Measurements from ENCODE around the gene DAGLA.

The DAGLA gene, protein sequence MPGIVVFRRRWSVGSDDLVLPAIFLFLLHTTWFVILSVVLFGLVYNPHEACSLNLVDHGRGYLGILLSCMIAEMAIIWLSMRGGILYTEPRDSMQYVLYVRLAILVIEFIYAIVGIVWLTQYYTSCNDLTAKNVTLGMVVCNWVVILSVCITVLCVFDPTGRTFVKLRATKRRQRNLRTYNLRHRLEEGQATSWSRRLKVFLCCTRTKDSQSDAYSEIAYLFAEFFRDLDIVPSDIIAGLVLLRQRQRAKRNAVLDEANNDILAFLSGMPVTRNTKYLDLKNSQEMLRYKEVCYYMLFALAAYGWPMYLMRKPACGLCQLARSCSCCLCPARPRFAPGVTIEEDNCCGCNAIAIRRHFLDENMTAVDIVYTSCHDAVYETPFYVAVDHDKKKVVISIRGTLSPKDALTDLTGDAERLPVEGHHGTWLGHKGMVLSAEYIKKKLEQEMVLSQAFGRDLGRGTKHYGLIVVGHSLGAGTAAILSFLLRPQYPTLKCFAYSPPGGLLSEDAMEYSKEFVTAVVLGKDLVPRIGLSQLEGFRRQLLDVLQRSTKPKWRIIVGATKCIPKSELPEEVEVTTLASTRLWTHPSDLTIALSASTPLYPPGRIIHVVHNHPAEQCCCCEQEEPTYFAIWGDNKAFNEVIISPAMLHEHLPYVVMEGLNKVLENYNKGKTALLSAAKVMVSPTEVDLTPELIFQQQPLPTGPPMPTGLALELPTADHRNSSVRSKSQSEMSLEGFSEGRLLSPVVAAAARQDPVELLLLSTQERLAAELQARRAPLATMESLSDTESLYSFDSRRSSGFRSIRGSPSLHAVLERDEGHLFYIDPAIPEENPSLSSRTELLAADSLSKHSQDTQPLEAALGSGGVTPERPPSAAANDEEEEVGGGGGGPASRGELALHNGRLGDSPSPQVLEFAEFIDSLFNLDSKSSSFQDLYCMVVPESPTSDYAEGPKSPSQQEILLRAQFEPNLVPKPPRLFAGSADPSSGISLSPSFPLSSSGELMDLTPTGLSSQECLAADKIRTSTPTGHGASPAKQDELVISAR

DNA sequence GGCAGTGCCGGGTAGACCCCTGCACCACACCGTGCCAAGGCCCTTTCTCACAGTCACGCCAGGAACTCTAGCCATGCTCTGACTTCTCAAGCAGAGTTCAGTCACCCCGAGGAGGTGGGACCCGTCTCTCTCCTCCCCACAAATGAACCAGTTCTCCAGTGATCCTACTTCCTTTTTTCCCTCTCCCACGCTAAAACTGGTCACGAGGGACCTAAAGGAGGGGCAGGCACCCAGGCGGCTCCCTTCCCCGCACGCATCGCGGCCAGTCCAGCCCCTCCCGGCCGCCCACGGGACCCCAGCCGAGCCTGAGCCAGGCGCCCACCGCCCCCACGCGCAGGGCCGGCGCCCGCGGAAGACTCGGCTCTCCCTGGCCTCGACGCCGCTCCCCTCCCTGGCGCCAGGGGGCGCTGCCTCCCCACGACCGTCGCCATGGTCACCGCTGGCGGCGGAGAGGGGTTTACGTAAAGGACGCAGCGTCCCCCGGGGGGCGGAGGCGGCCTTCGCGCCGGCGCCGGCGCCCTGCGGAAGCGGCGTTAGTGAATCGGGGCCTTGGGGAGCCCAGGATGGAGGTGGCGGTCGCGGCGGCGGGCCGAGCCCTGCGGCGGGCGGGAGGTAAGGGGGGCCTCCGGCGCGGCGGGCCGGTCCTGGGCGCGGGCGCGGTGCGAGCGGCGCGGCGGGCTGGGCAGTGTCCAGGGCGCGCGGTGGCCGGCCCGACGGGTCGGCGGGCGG lies at the start of gene DAGLA:
Gene DAGLA, plus strand, starts transcription at position 499 of the 729 bp plus-strand sequence. CDS start 39,765 bp downstream, outside the sequence.
- peak; percentile 61 for DNase-seq
- H3K4me3 ChIP-seq (ENCODE audit: low read depth, low read length) = peak within 1 kb of the TSS; percentile 39
- no peaks in the 10 kb centered on the region for H3K27me3 ChIP-seq (ENCODE audit: insufficient read depth, low read depth, severe bottlenecking)
- H3K9me3 ChIP-seq (ENCODE audit: severe bottlenecking) = no peaks in the 10 kb centered on the region
- TF ChIP-seq, protein P1, sequence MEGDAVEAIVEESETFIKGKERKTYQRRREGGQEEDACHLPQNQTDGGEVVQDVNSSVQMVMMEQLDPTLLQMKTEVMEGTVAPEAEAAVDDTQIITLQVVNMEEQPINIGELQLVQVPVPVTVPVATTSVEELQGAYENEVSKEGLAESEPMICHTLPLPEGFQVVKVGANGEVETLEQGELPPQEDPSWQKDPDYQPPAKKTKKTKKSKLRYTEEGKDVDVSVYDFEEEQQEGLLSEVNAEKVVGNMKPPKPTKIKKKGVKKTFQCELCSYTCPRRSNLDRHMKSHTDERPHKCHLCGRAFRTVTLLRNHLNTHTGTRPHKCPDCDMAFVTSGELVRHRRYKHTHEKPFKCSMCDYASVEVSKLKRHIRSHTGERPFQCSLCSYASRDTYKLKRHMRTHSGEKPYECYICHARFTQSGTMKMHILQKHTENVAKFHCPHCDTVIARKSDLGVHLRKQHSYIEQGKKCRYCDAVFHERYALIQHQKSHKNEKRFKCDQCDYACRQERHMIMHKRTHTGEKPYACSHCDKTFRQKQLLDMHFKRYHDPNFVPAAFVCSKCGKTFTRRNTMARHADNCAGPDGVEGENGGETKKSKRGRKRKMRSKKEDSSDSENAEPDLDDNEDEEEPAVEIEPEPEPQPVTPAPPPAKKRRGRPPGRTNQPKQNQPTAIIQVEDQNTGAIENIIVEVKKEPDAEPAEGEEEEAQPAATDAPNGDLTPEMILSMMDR (IDR thresholded peaks at IDR 0.05; ENCODE audit: low read depth, low read length) = peak; percentile 91
- H3K27ac ChIP-seq = 0 out of 2 replicates have a peak within 1 kb of the TSS, but pooled peaks have one; percentile 1
- no peaks in the 10 kb centered on the region for H3K36me3 ChIP-seq

DNA sequence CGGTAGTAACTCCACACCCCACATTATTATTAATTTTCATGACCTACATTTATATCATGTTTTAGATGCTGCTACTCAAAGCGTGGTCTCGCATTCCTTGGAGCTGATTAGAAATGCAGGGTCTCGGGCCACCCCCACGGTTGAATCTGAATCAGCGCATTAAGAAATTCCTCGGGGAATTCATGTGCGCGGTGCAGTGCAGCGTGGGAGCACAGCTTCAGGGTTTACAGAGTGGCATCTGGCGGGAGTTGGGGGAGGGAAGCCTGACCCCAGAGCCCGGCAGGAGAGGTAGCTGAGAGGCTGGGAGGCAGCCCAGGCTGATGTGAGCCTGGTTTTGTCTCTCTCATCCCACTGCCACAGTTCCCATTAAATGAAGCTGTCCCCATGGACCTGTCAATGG lies 48.1 kb upstream of the DAGLA start:
- Histone ChIP-seq H3K27ac (no peak overlapping the region), H3K36me3 (no peaks in the 10 kb centered on the region), H3K27me3 (ENCODE audit: insufficient read depth, low read depth, severe bottlenecking) (no peaks in the 10 kb centered on the region), H3K4me3 (ENCODE audit: low read depth, low read length) (no peak overlapping the region), H3K9me3 (ENCODE audit: severe bottlenecking) (no peaks in the 10 kb centered on the region)
- DNase-seq = no peak
- TF ChIP-seq, protein P1 (IDR thresholded peaks at IDR 0.05; ENCODE audit: low read depth, low read length) = no peak

DNA sequence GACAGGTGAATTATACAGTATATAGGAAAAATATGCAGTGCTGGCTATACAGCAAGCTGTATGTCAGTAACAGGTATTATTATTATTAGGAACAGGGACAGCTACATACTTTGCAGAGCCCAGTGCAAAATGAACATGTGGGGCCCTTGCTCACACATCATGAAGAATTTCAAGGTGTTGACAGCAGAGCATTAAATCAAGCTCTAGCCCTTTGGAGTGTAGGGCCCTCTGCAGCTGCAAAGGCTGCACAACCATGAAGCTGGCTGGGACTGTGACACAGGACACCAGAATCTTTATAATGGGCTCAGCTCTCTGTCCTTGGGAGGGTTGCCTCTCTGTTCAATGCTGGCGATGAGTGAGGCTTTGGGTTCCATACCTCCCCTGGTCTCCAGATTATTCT lies 44.9 kb upstream of the DAGLA start:
- H3K9me3 ChIP-seq (ENCODE audit: severe bottlenecking) = no peaks in the 10 kb centered on the region
- no peak overlapping the region for H3K4me3 ChIP-seq (ENCODE audit: low read depth, low read length)
- no peaks in the 10 kb centered on the region for H3K27me3 ChIP-seq (ENCODE audit: insufficient read depth, low read depth, severe bottlenecking)
- TF ChIP-seq, protein P1 (IDR thresholded peaks at IDR 0.05; ENCODE audit: low read depth, low read length) = no peak
- DNase-seq = no peak
- no peaks in the 10 kb centered on the region for H3K36me3 ChIP-seq
- no peak overlapping the region for H3K27ac ChIP-seq

DNA sequence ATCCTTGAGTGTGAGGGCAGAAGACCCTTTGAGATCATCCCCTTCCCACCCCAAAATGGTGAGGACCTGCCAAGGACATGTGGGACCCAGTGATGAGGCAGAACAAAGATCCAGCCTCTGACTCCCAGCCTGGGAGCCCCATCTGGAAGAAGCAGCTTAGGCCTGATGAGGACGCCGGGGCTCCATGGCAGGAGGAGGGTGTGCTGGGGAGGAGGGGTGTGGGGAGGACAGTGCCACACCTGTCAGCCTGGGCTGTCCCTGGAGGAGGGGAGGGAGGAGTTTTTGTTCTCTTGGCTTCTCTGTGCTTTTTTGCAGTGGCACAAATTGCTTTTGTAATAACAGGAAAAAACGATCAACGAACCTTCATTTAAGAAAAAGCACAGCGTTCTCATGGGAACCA lies 44.4 kb upstream of the DAGLA start:
- TF ChIP-seq, protein P1 (IDR thresholded peaks at IDR 0.05; ENCODE audit: low read depth, low read length) = no peak
- Histone ChIP-seq H3K36me3 (no peaks in the 10 kb centered on the region), H3K27ac (no peak overlapping the region), H3K9me3 (ENCODE audit: severe bottlenecking) (no peaks in the 10 kb centered on the region), H3K27me3 (ENCODE audit: insufficient read depth, low read depth, severe bottlenecking) (no peaks in the 10 kb centered on the region), H3K4me3 (ENCODE audit: low read depth, low read length) (no peak overlapping the region)
- peak; percentile 75 for DNase-seq

DNA sequence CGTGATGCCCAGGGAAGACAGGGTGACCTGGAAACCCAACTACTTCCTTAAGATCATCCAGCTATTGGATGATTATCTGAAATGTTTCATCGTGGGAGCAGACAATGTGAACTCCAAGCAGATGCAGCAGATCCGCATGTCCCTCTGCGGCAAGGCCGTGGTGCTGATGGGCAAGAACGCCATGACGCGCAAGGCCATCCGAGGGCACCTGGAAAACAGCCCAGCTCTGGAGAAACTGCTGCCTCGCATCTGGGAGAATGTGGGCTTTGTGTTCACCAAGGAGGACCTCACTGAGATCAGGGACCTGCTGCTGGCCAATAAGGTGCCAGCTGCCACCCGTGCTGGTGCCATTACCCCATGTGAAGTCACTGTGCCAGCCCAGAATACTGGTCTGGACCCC lies 43.5 kb upstream of the DAGLA start:
- no peak overlapping the region for H3K27ac ChIP-seq

More for the DNA sequence above, 43.5 kb upstream of the DAGLA start:
- Histone ChIP-seq H3K4me3 (ENCODE audit: low read depth, low read length) (no peak overlapping the region), H3K36me3 (no peaks in the 10 kb centered on the region), H3K9me3 (ENCODE audit: severe bottlenecking) (no peaks in the 10 kb centered on the region), H3K27me3 (ENCODE audit: insufficient read depth, low read depth, severe bottlenecking) (no peaks in the 10 kb centered on the region)
- DNase-seq = no peak
- TF ChIP-seq, protein P1 (IDR thresholded peaks at IDR 0.05; ENCODE audit: low read depth, low read length) = no peak

Data from WERI-Rb-1 (cell line).